GM06990 (cell line): ENCODE data around the gene SYCN.

ENCODE experiments used
- DNase-seq: peaks from one replicate; pipeline ENCODE4 v3.0.0-alpha.2; 2011; ENCODE audit not compliant: insufficient read length; ENCODE audit errors: extremely low read depth
- H3K27me3 ChIP-seq: replicated peaks from 2 replicates; pipeline ENCODE4 v1.6.0; 2011; ENCODE audit warnings: low read length; ENCODE audit not compliant: control insufficient read depth, insufficient read depth
- H3K36me3 ChIP-seq: 2 replicates; pipeline ENCODE4 v1.5.1; 2011; ENCODE audit warnings: low read length; ENCODE audit not compliant: control insufficient read depth, insufficient read depth
- H3K4me3 ChIP-seq: replicated peaks from 2 replicates; pipeline ENCODE4 v1.5.1; 2011; ENCODE audit warnings: low read depth, mild to moderate bottlenecking, control low read depth, low read length
- TF ChIP-seq, protein P1 (sequence below): IDR thresholded peaks from 2 replicates; pipeline ENCODE4 v1.5.1; 2011; ENCODE audit warnings: low read length, control low read depth, mild to moderate bottlenecking, inconsistent platforms; ENCODE audit not compliant: insufficient read depth, poor library complexity, severe bottlenecking

Gene SYCN

DNA sequence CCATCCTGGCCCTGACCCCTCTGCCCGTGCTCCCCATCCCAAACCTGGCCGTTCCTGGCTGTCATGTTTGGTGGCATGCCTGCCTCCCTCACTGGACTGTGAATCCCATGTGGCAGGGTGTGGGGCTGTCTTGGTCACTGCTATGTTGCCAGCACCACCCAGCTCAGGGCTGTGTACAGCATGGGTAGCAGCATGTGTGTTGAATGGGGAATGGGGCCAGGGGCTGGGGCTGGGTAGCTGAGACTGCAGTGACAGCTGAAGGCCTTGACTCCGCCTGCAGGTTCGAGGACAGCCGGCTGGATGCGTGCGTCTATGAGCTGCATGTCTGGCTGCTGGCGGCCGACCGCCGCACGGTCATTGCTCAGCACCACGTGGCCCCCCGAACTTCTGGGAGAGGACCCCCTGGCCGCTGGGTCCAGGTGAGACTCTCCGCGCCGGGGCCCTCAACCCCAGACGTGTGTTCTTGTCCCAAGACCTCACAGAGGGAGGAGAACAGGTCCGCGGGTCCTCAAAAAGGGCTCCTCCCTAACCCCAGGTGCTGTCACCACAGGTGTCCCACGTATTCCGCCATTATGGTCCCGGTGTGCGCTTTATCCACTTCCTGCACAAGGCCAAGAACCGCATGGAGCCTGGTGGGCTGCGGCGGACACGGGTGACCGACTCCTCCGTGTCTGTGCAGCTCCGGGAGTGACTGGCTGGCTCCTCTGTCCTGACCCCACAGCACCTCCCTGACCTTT, 3.8 kb downstream of the SYCN start:
- no peak overlapping the region for H3K4me3 ChIP-seq

DNA sequence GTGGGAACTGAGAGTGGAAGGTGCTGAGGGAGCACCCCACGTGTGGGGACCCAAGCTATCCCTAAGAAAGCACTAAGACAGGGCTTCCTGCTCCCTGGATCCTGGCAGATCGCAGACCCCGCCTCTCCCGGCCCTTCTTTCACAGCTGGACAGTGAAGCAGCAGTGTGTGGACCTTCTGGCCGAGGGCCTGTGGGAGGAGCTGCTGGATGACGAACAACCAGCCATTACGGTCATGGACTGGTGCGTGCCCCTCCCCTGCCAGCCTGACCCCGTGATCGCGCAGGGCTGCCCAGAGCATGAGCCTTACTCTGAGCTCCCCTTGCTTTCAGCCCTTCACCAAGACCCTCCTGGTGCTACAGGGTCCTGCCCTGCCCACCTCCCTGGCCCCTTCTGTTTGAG, 5.0 kb downstream of the SYCN start:
- H3K27me3 ChIP-seq, result peaks cover 4% of the 10 kb centered on the region; the same call in 1 of the 2 replicates
- H3K4me3 ChIP-seq, result no peak overlapping the region
- H3K36me3 ChIP-seq, result no peaks in the 10 kb centered on the region
- DNase-seq, result no peak
- TF ChIP-seq, protein P1, sequence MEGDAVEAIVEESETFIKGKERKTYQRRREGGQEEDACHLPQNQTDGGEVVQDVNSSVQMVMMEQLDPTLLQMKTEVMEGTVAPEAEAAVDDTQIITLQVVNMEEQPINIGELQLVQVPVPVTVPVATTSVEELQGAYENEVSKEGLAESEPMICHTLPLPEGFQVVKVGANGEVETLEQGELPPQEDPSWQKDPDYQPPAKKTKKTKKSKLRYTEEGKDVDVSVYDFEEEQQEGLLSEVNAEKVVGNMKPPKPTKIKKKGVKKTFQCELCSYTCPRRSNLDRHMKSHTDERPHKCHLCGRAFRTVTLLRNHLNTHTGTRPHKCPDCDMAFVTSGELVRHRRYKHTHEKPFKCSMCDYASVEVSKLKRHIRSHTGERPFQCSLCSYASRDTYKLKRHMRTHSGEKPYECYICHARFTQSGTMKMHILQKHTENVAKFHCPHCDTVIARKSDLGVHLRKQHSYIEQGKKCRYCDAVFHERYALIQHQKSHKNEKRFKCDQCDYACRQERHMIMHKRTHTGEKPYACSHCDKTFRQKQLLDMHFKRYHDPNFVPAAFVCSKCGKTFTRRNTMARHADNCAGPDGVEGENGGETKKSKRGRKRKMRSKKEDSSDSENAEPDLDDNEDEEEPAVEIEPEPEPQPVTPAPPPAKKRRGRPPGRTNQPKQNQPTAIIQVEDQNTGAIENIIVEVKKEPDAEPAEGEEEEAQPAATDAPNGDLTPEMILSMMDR, result no peak

More for the DNA sequence above, 3.8 kb downstream of the SYCN start:
- Histone ChIP-seq H3K27me3 (peaks cover 2% of the 10 kb centered on the region; the same call in 1 of the 2 replicates), H3K36me3 (no peaks in the 10 kb centered on the region)
- no peak for DNase-seq
- TF ChIP-seq, protein P1, result no peak

GRCh38 chr19:39197808-39198207, 6.3 kb downstream of the SYCN start:
- Histone ChIP-seq H3K4me3 (no peak overlapping the region), H3K36me3 (no peaks in the 10 kb centered on the region), H3K27me3 (peaks cover 4% of the 10 kb centered on the region; the same call in 1 of the 2 replicates)
- TF ChIP-seq, protein P1, result no peak
- no peak for DNase-seq

- Histone ChIP-seq H3K4me3 (no peak within 1 kb of the TSS), H3K36me3 (no peaks in the 10 kb centered on the region), H3K27me3 (peaks cover 4% of the 10 kb centered on the region; the same call in 1 of the 2 replicates)
- DNase-seq, result no peak
- TF ChIP-seq, protein P1, result no peak
Measured at GRCh38 chr19:39196860-39197562, 7.1 kb downstream of the SYCN start, which contains the start of gene NCCRP1. TSS of gene NCCRP1 (plus strand) at chr19:39196964. CDS start at chr19:39196983, 19 bp downstream.

- Histone ChIP-seq H3K36me3 (no peaks in the 10 kb centered on the region), H3K4me3 (no peak overlapping the region), H3K27me3 (peaks cover 4% of the 10 kb centered on the region; the same call in 1 of the 2 replicates)
- TF ChIP-seq, protein P1, result no peak
- DNase-seq, result no peak
Measured at GRCh38 chr19:39196320-39196719, 7.7 kb downstream of the SYCN start.
